HG03060 (cell line): ENCODE results near the gene BRPF1.

Experiments used
- ATAC-seq: cut with Tn5 transposase; IDR thresholded peaks from one replicate; pipeline ENCODE4 v1.9.1; 2021; ENCODE audit warnings: low read depth, moderate number of reproducible peaks; ENCODE audit not compliant: unreplicated experiment

Gene BRPF1

GRCh38 chr3:9700536-9700935 lies 31.0 kb upstream of the BRPF1 start:
- ATAC-seq: no peak

GRCh38 chr3:9701006-9701405 lies 30.5 kb upstream of the BRPF1 start:
- ATAC-seq: no peak

- no peak for ATAC-seq
Measured at GRCh38 chr3:9701711-9702110, 29.8 kb upstream of the BRPF1 start.

GRCh38 chr3:9703240-9703639 lies 28.3 kb upstream of the BRPF1 start:
- no peak for ATAC-seq

- ATAC-seq: no peak
Measured at GRCh38 chr3:9703736-9704346, 27.7 kb upstream of the BRPF1 start, which contains the start of gene CPNE9. TSS of gene CPNE9 (plus strand) at chr3:9703833. CDS start at chr3:9703997, 164 bp downstream.

GRCh38 chr3:9704347-9705322 lies 26.9 kb upstream of the BRPF1 start:
- no peak for ATAC-seq

- no peak for ATAC-seq
Measured at GRCh38 chr3:9710174-9710739, 21.3 kb upstream of the BRPF1 start.

- no peak for ATAC-seq
Measured at GRCh38 chr3:9712415-9712814, 19.1 kb upstream of the BRPF1 start.

- ATAC-seq: no peak
Measured at GRCh38 chr3:9713142-9713541, 18.4 kb upstream of the BRPF1 start.

- ATAC-seq: no peak
Measured at GRCh38 chr3:9715136-9715535, 16.4 kb upstream of the BRPF1 start.

GRCh38 chr3:9715764-9716437 lies 15.6 kb upstream of the BRPF1 start:
- no peak for ATAC-seq

- ATAC-seq: no peak
Measured at GRCh38 chr3:9716801-9717555, 14.6 kb upstream of the BRPF1 start.

- no peak for ATAC-seq
Measured at GRCh38 chr3:9717563-9717962, 14.0 kb upstream of the BRPF1 start.

GRCh38 chr3:9718118-9718517 lies 13.4 kb upstream of the BRPF1 start:
- ATAC-seq: no peak

- no peak for ATAC-seq
Measured at GRCh38 chr3:9721015-9721699, 10.4 kb upstream of the BRPF1 start.

GRCh38 chr3:9721700-9722060 lies 9.9 kb upstream of the BRPF1 start:
- no peak for ATAC-seq

GRCh38 chr3:9725775-9726515 lies 5.6 kb upstream of the BRPF1 start:
- ATAC-seq: no peak

- ATAC-seq: no peak
Measured at GRCh38 chr3:9727041-9727595, 4.4 kb upstream of the BRPF1 start.

- no peak for ATAC-seq
Measured at GRCh38 chr3:9727743-9728142, 3.8 kb upstream of the BRPF1 start.
